HFF-Myc (cell line): ENCODE measurements around the gene CYP26B1.

ENCODE experiments used
- DNase-seq: peaks from one replicate; pipeline ENCODE4 v3.0.0-alpha.2; 2011; ENCODE audit warnings: low read depth; ENCODE audit errors: extremely low read depth
- H3K4me3 ChIP-seq: replicated peaks from 2 replicates; pipeline ENCODE4 v1.5.1; 2011; ENCODE audit warnings: low read depth, mild to moderate bottlenecking, control low read depth, low read length
- CTCF ChIP-seq: IDR thresholded peaks from 2 replicates; pipeline ENCODE4 v1.5.1; 2012; ENCODE audit warnings: mild to moderate bottlenecking, low read depth, low read length, control low read depth; ENCODE audit errors: missing control alignments

The CYP26B1 gene

GRCh38 chr2:72146347-72147302 is 1.0 kb downstream of the CYP26B1 start:
- no peak for TF ChIP-seq CTCF
- DNase-seq, result no peak
- H3K4me3 ChIP-seq, result peak overlapping the region; percentile 35

GRCh38 chr2:72145658-72146329 is 1.9 kb downstream of the CYP26B1 start:
- TF ChIP-seq CTCF, result no peak
- H3K4me3 ChIP-seq, result peak overlapping the region; percentile 35
- no peak for DNase-seq

GRCh38 chr2:72145289-72145657 is 2.4 kb downstream of the CYP26B1 start:
- DNase-seq, result no peak

GRCh38 chr2:72144632-72145288 is 2.9 kb downstream of the CYP26B1 start:
- H3K4me3 ChIP-seq, result peak overlapping the region; percentile 35
- no peak for DNase-seq
- no peak for TF ChIP-seq CTCF

More at GRCh38 chr2:72145289-72145657, 2.4 kb downstream of the CYP26B1 start:
- H3K4me3 ChIP-seq, result peak overlapping the region; percentile 35
- TF ChIP-seq CTCF, result no peak

GRCh38 chr2:72144274-72144631 is 3.4 kb downstream of the CYP26B1 start:
- TF ChIP-seq CTCF, result no peak
- H3K4me3 ChIP-seq, result peak overlapping the region; percentile 35; the same call in 1 of the 2 replicates
- no peak for DNase-seq

GRCh38 chr2:72143441-72144273 is 4.0 kb downstream of the CYP26B1 start:
- no peak for DNase-seq
- no peak overlapping the region for H3K4me3 ChIP-seq
- TF ChIP-seq CTCF, result no peak
